ENCODE results near the gene CD247.
A peak's percentile ranks its signal among the peaks of the same experiment; 100 is the strongest.

The CD247 gene

GRCh38 chr1:167516404-167517388 lies 1.6 kb downstream of the CD247 start:
- Mint-ChIP-seq H3K4me1 (peaks cover 13% of the 10 kb centered on the region), H3K27ac (no peak overlapping the region), H3K36me3 (ENCODE audit: low read depth) (no peaks in the 10 kb centered on the region), H3K4me3 (no peak overlapping the region), H3K9me3 (no peaks in the 10 kb centered on the region), H3K27me3 (ENCODE audit: low read depth) (peaks cover 6% of the 10 kb centered on the region)
- TF ChIP-seq, protein P1, sequence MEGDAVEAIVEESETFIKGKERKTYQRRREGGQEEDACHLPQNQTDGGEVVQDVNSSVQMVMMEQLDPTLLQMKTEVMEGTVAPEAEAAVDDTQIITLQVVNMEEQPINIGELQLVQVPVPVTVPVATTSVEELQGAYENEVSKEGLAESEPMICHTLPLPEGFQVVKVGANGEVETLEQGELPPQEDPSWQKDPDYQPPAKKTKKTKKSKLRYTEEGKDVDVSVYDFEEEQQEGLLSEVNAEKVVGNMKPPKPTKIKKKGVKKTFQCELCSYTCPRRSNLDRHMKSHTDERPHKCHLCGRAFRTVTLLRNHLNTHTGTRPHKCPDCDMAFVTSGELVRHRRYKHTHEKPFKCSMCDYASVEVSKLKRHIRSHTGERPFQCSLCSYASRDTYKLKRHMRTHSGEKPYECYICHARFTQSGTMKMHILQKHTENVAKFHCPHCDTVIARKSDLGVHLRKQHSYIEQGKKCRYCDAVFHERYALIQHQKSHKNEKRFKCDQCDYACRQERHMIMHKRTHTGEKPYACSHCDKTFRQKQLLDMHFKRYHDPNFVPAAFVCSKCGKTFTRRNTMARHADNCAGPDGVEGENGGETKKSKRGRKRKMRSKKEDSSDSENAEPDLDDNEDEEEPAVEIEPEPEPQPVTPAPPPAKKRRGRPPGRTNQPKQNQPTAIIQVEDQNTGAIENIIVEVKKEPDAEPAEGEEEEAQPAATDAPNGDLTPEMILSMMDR (IDR thresholded peaks at IDR 0.05; ENCODE audit: unreplicated experiment in 3 of 3): no peak

DNA sequence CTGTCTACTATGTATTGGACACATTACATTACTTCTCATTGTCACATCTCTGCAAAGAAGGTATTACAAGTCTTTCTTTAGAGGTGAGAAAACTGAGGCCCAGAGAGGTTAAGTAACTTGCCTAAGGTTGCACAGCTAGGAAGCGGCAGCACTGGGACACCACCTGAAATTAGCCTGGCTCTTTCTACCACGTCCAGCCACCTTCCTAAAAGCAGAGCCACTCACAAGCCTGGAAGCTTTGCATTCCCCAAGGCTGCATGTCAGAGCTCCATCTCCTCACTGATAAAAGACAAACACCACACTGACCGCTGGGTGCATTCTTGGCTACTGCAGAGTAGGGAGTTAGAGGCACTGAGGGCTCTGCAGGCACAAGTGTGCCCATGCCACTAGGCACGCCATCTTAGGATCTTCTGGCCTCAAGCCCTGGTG lies 2.4 kb downstream of the CD247 start:
- H3K4me3 Mint-ChIP-seq: no peak overlapping the region
- peaks cover 13% of the 10 kb centered on the region for H3K4me1 Mint-ChIP-seq
- no peaks in the 10 kb centered on the region for H3K9me3 Mint-ChIP-seq
- no peaks in the 10 kb centered on the region for H3K36me3 Mint-ChIP-seq (ENCODE audit: low read depth)
- H3K27me3 Mint-ChIP-seq (ENCODE audit: low read depth): peaks cover 6% of the 10 kb centered on the region
- no peak overlapping the region for H3K27ac Mint-ChIP-seq
- TF ChIP-seq, protein P1 (IDR thresholded peaks at IDR 0.05; ENCODE audit: unreplicated experiment in 3 of 3): no peak

DNA sequence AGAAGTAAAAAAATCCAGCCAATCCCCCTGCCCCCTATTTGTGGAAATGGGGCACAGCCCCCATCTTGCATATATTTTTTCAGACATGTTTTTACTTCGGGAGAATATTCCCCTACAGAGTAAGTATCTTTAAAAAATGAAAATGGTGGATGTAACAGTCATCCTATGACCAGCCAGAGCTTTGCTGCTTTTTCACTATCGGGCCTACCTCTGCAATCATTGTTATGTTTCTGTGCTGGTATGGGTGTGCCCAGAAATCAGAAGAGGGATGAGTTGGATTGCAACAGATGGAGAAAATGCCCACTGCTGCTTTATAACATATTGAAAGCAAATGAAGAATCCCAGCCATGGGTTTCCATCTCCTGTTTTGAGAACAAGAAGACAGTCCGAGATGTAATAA lies 2.9 kb downstream of the CD247 start:
- Mint-ChIP-seq H3K4me3 (no peak overlapping the region), H3K9me3 (no peaks in the 10 kb centered on the region), H3K36me3 (ENCODE audit: low read depth) (no peaks in the 10 kb centered on the region), H3K27ac (no peak overlapping the region), H3K4me1 (peaks cover 13% of the 10 kb centered on the region), H3K27me3 (ENCODE audit: low read depth) (peaks cover 6% of the 10 kb centered on the region)
- TF ChIP-seq, protein P1 (IDR thresholded peaks at IDR 0.05; ENCODE audit: unreplicated experiment in 3 of 3): no peak

DNA sequence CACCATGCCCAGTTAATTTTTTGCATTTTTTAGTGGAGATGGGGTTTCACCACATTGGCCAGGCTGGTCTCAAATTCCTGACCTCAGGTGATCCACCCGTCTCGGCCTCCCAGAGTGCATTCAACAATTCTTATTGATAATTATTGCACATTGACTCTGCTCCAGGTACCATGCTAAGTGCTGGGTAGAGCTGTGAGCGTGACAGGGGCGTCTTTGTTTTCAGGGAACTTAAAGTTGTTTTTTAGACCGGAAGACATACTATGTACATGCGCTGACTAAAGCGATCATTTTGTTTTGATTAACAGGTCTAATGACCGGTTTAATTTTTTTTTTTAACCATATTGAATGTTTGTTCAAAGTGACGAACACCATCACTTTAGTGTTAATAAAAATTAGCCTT lies 4.0 kb downstream of the CD247 start:
- Mint-ChIP-seq H3K27ac (no peak overlapping the region), H3K4me1 (peaks cover 13% of the 10 kb centered on the region), H3K27me3 (ENCODE audit: low read depth) (peaks cover 6% of the 10 kb centered on the region), H3K4me3 (no peak overlapping the region), H3K9me3 (no peaks in the 10 kb centered on the region), H3K36me3 (ENCODE audit: low read depth) (no peaks in the 10 kb centered on the region)
- TF ChIP-seq, protein P1 (IDR thresholded peaks at IDR 0.05; ENCODE audit: unreplicated experiment in 3 of 3): no peak

DNA sequence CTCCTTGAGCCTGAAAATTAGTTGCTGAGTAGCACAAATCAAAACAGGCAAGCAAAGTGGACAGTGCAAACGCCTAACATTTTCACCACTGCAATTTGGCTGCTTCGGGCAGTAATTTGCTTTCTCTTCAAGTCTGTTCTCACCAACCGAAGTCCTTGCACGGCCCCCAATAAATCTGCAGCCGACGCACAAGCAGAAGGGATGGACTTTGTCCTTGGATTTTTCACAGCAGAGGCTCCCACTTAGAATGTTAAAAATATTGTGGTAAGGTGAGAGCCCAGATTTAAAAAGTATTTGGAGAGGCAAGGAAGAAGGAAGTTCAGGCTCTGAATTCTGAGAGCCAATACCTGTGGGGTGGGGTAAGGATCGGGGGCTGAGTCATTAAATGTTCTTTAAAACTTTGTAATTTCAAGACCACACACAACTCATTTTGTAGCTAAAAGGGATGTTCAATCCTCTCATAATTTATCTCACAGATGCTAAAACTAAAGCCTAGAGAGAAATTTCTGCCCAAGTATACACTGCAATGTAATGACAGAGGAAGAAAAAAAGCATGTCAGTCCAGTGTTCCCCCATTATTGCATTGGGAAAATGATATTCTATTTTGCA lies 6.2 kb downstream of the CD247 start:
- Mint-ChIP-seq H3K27ac (peak overlapping the region in 1 of 3 experiments; percentile 39), H3K9me3 (no peaks in the 10 kb centered on the region), H3K27me3 (ENCODE audit: low read depth) (peaks cover 6% of the 10 kb centered on the region), H3K36me3 (ENCODE audit: low read depth) (no peaks in the 10 kb centered on the region), H3K4me3 (no peak overlapping the region), H3K4me1 (peaks cover 10% of the 10 kb centered on the region)
- TF ChIP-seq, protein P1 (IDR thresholded peaks at IDR 0.05; ENCODE audit: unreplicated experiment in 3 of 3): no peak
